Stimulated activated CD4-positive, alpha-beta T cell treated with anti-CD3 and anti-CD28 coated beads, Interleukin-1b, Interleukin-23, amount 100 ng/mL, for 4 hours (primary cell): Measurements from ENCODE around the gene SNAI1.
"Not testable (repeated sequence)": the region's sequence is repeated elsewhere in the genome, so short reads cannot be mapped to it uniquely, and the experiment has no call there.

Source experiments
- DNase-seq, 2 donors: peaks; one replicate each; pipeline ENCODE4 v3.0.0-alpha.2; 2020; ENCODE audit warnings: low read depth in 2 of 2

Gene SNAI1

DNA sequence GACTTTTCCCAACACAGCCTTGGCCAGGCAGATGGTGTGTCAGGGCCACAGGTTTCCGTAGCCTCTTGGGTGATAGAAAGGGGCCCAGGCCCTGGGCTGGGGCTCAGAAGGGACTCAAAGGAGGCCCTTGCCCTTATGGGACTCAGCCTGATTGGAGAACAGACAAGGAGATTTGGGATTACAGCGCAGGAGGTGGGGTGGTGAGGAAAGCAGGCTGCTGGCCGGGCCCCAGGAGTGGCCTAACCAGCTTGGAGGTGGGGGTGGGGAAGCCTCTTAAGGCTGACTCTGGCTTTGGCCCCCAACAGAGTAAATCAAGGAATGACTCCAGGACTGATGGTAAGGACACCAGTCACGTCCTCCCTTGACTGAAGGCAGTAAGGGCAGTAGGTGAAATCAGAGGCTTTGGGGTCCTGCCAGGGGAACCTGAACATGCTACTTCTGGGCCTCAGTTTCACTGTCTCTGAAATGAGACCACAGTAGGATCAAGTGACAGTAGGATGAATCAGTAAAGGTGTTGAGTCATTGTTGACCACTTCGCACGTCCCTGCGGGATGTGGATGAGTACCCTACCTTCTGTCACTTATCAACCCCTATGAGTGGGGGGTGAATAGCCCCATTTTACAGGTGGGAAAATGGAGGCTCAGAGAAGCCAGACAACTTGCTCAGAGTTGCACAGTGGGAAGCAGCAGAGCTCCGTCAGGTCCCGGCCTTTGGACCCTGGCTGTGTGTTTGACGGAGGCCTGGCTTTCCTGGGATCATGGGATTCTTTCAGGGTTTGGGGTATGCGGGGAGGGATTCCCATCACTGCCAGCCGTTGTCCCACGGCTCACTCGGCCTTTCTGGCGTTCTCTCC lies 4.5 kb downstream of the SNAI1 start:
- DNase-seq: no peak

GRCh38 chr20:49987868-49988690 lies 5.3 kb downstream of the SNAI1 start:
- DNase-seq: no peak

- DNase-seq: no peak
Measured at GRCh38 chr20:49989234-49990065, 6.7 kb downstream of the SNAI1 start.

DNA sequence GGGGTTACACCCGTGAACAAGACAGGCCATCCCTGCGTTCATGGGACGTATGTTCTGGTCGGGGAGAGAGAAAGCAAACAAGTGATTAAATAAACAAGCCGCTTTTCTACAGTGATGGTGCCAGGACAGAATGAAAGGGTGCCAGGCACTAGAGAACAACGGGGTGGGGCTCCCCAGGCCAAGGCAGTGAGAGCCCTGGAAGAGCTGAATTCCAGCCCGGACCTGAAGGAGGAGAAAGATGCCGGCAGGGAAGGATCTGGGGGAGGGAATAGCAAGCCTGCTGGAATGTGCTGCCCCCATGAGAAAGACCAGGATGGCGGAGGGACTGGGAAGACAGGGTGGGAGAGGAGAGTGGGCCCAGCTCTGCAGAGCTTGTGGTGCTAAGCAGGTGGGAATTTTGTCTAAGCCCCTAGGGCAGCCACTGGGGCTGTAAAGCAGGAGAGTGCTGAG lies 7.5 kb downstream of the SNAI1 start:
- DNase-seq: no peak

DNA sequence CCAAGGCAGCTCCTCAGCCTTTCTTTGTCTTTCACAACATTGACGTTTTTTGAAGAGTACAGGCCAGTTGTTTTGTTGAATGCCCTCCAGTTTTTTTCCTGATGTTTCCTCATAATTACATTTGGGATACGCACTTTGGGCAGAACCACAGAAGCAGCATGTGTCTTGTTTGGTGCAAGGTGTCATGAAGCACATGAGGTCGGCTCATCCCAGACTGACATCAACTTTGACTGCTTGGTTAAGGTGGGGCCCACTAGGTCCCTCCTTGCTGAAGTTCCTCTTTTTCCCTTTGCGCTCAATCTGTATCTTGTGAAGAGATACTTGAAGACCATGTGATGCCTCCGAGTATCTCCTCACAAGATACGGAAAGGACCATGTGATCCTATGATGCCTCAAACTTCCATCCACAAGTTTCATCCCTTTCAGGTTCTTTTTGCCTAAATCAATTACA lies 10.5 kb downstream of the SNAI1 start:
- DNase-seq: no peak

- no peak for DNase-seq
Measured at GRCh38 chr20:49995586-49995985, 12.8 kb downstream of the SNAI1 start.

GRCh38 chr20:49998478-49999188 lies 15.9 kb downstream of the SNAI1 start:
- not testable (repeated sequence) for DNase-seq

GRCh38 chr20:49999329-49999728 lies 16.5 kb downstream of the SNAI1 start:
- peak in 1 of 2 donors; percentile 23 for DNase-seq

- DNase-seq: not testable (repeated sequence)
Measured at GRCh38 chr20:50000548-50001222, 17.9 kb downstream of the SNAI1 start.

DNA sequence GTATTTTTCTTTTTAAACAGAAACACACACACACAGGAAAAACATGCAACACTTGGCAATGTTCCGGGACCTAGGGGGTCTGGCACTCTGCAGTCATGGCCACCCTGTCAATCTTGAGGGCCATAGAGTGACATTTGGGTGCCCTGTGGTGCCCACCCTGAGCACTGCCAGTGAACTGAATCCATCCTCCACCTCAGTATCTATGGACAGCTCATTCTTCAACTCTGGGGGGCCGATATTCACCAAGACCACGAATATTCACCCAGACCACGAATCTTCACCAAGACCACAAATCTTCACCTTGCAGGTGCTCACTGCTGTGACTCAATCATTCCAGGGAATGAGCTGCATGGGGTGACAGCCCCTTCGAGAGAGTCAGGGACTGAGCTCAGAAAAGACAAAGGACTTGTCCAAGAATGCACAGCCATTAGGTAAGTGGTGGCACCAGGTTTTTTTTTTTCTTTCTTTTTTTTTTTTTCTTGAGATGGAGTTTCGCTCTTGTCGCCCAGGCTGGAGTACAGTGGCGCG lies 19.1 kb downstream of the SNAI1 start:
- DNase-seq: no peak

- DNase-seq: no peak
Measured at GRCh38 chr20:50003253-50003656, 20.5 kb downstream of the SNAI1 start.

DNA sequence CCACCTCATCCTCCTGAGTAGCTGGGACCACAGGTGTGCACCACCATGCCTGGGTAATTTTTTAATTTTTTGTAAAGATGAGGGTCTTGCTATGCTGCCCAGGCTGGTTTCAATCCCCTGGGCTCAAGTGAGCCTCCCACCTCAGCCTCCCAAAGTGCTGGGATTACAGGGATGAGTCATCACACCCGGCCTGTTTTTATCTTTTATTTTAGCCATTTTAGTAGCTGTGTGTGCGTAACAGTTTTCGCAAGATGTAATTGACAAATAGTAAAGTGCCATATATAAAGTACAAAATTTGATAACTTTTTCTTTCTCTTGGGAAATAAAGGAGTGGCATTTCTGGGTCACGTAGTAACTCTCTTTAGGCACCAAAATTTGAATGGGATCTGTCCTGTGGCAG lies 21.4 kb downstream of the SNAI1 start:
- DNase-seq: no peak

DNA sequence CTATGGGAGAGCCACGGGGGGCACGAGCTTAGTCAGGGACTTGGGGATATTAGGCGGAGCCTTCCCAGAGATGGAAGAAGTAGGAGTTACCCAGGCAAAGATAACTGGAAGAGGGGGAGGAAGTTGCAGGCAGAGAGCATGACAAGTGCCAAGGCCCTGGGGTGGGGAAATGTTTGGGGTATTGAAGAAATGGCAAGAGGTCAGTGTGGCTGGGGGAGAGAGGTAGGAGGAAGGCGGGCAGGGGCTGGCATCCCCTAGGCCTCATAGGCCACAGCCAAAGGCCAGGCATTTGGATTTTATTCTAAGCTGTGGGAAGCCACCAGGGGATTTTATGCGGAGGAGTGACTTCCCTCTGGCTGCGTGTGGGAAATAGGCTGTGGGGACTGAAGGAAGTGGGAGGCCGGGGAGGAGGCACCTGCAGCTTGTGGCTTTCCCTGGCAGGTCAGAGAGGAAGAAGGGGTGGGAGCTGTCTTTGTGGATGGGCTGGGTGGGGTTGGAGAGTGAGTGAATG lies 22.7 kb downstream of the SNAI1 start:
- DNase-seq: no peak

- DNase-seq: no peak
Measured at GRCh38 chr20:50007369-50007768, 24.6 kb downstream of the SNAI1 start.

GRCh38 chr20:50008007-50008406 lies 25.2 kb downstream of the SNAI1 start:
- no peak for DNase-seq

- DNase-seq: no peak
Measured at GRCh38 chr20:50009521-50010454, 27.0 kb downstream of the SNAI1 start.

GRCh38 chr20:50011597-50011996 lies 28.8 kb downstream of the SNAI1 start:
- not testable (repeated sequence) for DNase-seq

DNA sequence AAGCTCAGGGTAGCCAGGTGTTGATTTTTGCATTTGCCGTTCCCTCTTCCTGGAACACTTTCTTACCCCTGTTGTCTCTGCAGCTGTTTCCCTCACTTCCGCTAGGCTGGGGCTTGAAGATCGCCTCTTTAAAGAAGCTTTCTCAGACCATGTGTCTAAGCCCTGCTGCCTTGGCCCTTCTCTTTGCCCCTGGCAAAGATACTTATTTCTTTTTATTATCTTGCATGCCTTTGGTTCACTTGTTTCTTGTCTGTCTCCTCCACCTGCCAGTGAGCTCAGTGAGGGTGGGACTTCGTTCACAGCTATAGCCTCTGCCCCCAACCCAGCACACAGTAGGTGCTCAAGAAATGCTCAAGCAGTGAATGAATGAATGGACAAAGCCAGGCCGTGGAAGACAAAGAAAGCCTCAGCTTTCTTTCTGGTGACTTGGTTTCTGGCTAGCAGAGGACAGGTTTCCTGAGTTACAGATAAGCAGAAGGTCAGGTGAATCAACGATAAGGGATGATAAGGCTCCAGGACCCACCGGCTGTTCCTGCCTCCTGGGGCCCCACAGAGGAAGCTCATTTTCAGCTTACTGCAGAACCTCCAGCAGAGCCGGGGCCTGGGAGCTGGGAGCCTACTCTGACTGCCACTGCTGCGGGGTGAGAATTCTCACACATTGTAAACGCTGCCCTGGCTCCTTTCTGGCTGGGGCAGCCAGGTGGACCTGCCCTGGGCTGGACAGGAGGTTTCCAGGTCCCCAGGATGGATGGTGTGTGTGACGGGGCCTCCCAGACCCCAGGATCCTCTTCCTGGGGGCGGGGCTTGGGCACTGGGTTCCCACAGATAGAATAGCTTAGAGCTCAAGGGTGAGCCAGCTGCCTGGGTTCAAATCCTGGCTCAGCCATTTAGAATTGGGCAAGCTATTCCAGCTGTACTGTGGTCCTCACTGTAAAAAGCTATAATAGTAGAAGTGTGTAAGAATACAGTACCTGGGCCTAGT lies 29.8 kb downstream of the SNAI1 start:
- DNase-seq: no peak
